K562 (cell line): ENCODE results near the gene SEC31A. TPM values are rescaled to one million over a fixed set of nuclear protein-coding genes. Genes with fewer than 3 reads are reported as not detected.
A peak's percentile ranks its signal among the peaks of the same experiment; 100 is the strongest.

Source experiments
- ATF4 ChIP-seq: fragments of 450-650 bp; formaldehyde crosslinking; IDR thresholded peaks from 2 replicates; pipeline ENCODE4 v1.4.0; 2022; ENCODE audit warnings: mild to moderate bottlenecking, moderate library complexity
- CHCHD3 ChIP-seq: fragments of 250-450 bp; sonication (Bioruptor Pico); IDR thresholded peaks from 2 replicates; pipeline ENCODE4 v2.1.2; 2022; ENCODE audit warnings: mild to moderate bottlenecking
- ETS2 ChIP-seq: IDR thresholded peaks from 2 replicates; pipeline ENCODE4 v1.6.1; 2016; ENCODE audit warnings: borderline replicate concordance, missing genetic modification characterization, mild to moderate bottlenecking, moderate library complexity, missing compliant biosample characterization; ENCODE audit not compliant: poor library complexity, severe bottlenecking
- GTF2B ChIP-seq: IDR thresholded peaks from 2 replicates; pipeline ENCODE4 v1.6.1; 2011; ENCODE audit not compliant: insufficient read length; ENCODE audit errors: extremely low read depth
- IRF1 ChIP-seq: sonication (generic); formaldehyde crosslinking; IDR thresholded peaks from 2 replicates; pipeline ENCODE4 v1.8.0; 2022; ENCODE audit warnings: missing genetic modification reagents, mild to moderate bottlenecking, borderline replicate concordance
- MLLT1 ChIP-seq, 2 experiments: fragments of 450-650 bp; IDR thresholded peaks; 2 replicates each; pipeline ENCODE4 v1.6.1; 2016
- NR1H2 ChIP-seq: sonication (generic); formaldehyde crosslinking; IDR thresholded peaks from 2 replicates; pipeline ENCODE4 v1.4.0; 2020; ENCODE audit warnings: mild to moderate bottlenecking, missing genetic modification reagents
- PHF21A ChIP-seq: fragments of 450-650 bp; IDR thresholded peaks from 2 replicates; pipeline ENCODE4 v1.6.1; 2017; ENCODE audit warnings: low read depth, borderline replicate concordance
- SNIP1 ChIP-seq: fragments of 450-650 bp; IDR thresholded peaks from 2 replicates; pipeline ENCODE4 v1.7.1; 2017; ENCODE audit warnings: low read depth, mild to moderate bottlenecking
- TCF3 ChIP-seq: sonication (generic); formaldehyde crosslinking; IDR thresholded peaks from 2 replicates; pipeline ENCODE4 v1.4.0; 2020; ENCODE audit warnings: mild to moderate bottlenecking, missing genetic modification reagents
- TRIM24 ChIP-seq, 2 experiments: fragments of 450-650 bp; IDR thresholded peaks; 2 replicates each; pipeline ENCODE4 v1.6.1; 2016
- U2AF1 ChIP-seq: fragments of 200-400 bp; formaldehyde crosslinking; optimal IDR thresholded peaks from 2 replicates; pipeline ENCODE3; 2017; ENCODE audit warnings: mild to moderate bottlenecking, low read depth, low read length, moderate library complexity
- UBTF ChIP-seq, 2 experiments: IDR thresholded peaks; 2 replicates each; pipeline ENCODE4 v1.6.1; 2012; ENCODE audit warnings: improper control_type of control experiment in 2 of 2, low read depth in 2 of 2, low read length in 2 of 2, borderline replicate concordance in 1 of 2
- ZMIZ1 ChIP-seq, 2 experiments: fragments of 150-350 bp in 1 of 2; IDR thresholded peaks; 2 replicates each; pipeline ENCODE4 v1.6.1; 2012 to 2016; ENCODE audit warnings: low read depth in 2 of 2, low read length in 2 of 2, mild to moderate bottlenecking in 1 of 2, moderate library complexity in 1 of 2
- polyA plus RNA-seq, 8 experiments: library from polyadenylated mRNA; depleted of rRNA in 4 of 8; stranded (reverse) in 5 of 8; unstranded in 3 of 8; fragments of >200 nt; fragmentation: Nextera tagmentation in 2 of 8; fragmentation: Illumina TruSeq in 1 of 8; extraction: Ambion mirVana in 2 of 8; extraction: Trizol in 1 of 8; gene quantifications; 2 replicates each; pipeline versions ENCODE4 v1.2.1 to v1.2.3, GENCODE V29; 2011 to 2014; ENCODE audit warnings: inconsistent platforms in 1 of 8, missing spikeins in 1 of 8
- total RNA-seq, 7 experiments: library from RNA; depleted of rRNA in 6 of 7; stranded (reverse); fragments of >200 nt in 6 of 7; fragmentation: Illumina TruSeq in 2 of 7; extraction: Trizol in 2 of 7; gene quantifications; 2 replicates each; pipeline versions ENCODE4 v1.2.1 to v1.2.3, GENCODE V29; 2011 to 2021; ENCODE audit warnings: low replicate concordance in 1 of 7

SEC31A gene
- total and polyA plus RNA-seq, 9 of the 15 experiments (the other 6 are each of a cell fraction or from before 2014, with no cell fraction given) = 78.9 to 241 (median 173) TPM

- TF ChIP-seq MLLT1 (IDR thresholded peaks at IDR 0.05) = 0 out of 4 replicates have a peak, but pooled peaks of 1 of the 2 experiments have one; percentile 27
- peak in 1 of 2 experiments; percentile 81; a peak in 2 of 4 replicates for TF ChIP-seq UBTF (IDR thresholded peaks at IDR 0.05; ENCODE audit: borderline replicate concordance in 1 of 2, low read depth in 2 of 2, low read length in 2 of 2)
- no peak for TF ChIP-seq ETS2 (tag)
- no peak for TF ChIP-seq SNIP1
- TF ChIP-seq CHCHD3 (CRISPR knock-in tag) = 0 out of 2 replicates have a peak, but pooled peaks have one; percentile 65
- TF ChIP-seq ATF4 = 0 out of 2 replicates have a peak, but pooled peaks have one; percentile 22
- peak; percentile 50 for TF ChIP-seq GTF2B
- peak; percentile 24; the same call in 1 of the 2 replicates for TF ChIP-seq TCF3 (CRISPR knock-in tag)
- TF ChIP-seq IRF1 (CRISPR knock-in tag) = no peak
- peak; percentile 13; the same call in 1 of the 2 replicates for TF ChIP-seq PHF21A
- TF ChIP-seq NR1H2 = no peak
- no peak for TF ChIP-seq U2AF1
- TF ChIP-seq TRIM24 (IDR thresholded peaks at IDR 0.05) = 0 out of 4 replicates have a peak, but pooled peaks of 1 of the 2 experiments have one; percentile 5
- peak in 1 of 2 experiments; percentile 71; a peak in 2 of 4 replicates for TF ChIP-seq ZMIZ1 (IDR thresholded peaks at IDR 0.05; ENCODE audit: low read depth in 2 of 2, low read length in 2 of 2)
Observed at GRCh38 chr4:82900411-82901182, 9.6 kb upstream of the SEC31A start, which contains the start of gene THAP9 (continued).
